Endothelial cell of umbilical vein (primary cell): ENCODE results near the gene ARFIP1. TPM values are rescaled to one million over a fixed set of nuclear protein-coding genes. Genes with fewer than 3 reads are reported as not detected.

Experiments used
- BruUV-seq: library from RNA; stranded (reverse); fragments of 400-500 nt; replicated peaks from 2 replicates; lab custom pipeline; 2021; lab: Mats Ljungman, UMichigan
- CTCF ChIA-PET: fragments of 300-600, 350-600 bp; sonication (Branson Sonifier 250); formaldehyde crosslinking; loops from one replicate; lab custom pipeline; 2021; ENCODE audit warnings: antibody characterized with exemption, inconsistent platforms; lab: Charles Lee
- POLR2A ChIA-PET: fragments of 300-600, 350-600 bp; sonication (Branson Sonifier 250); formaldehyde crosslinking; loops from one replicate; lab custom pipeline; 2021; ENCODE audit warnings: antibody characterized with exemption, inconsistent platforms; lab: Charles Lee
- DNase-seq: peaks from one replicate; pipeline ENCODE4 v3.0.0-alpha.2; 2011; ENCODE audit warnings: low read depth, low spot score
- FAIRE-seq: peaks from 2 replicates; lab custom pipeline; 2011; peaks lifted over from hg19 to GRCh38; lab: Jason Lieb, UNC
- H2AFZ ChIP-seq: 2 replicates; pipeline ENCODE4 v1.6.0; 2012; ENCODE audit warnings: low read depth, low read length, control low read depth, inconsistent platforms
- H3K27ac ChIP-seq: 2 replicates; pipeline ENCODE4 v1.5.1; 2011; ENCODE audit warnings: low read depth, mild to moderate bottlenecking, control low read depth, low read length, moderate library complexity; ENCODE audit not compliant: insufficient read depth
- H3K27me3 ChIP-seq, 2 experiments: 2 replicates each; pipeline versions ENCODE4 v1.6.0 to v1.6.1; 2011; ENCODE audit warnings: low read length in 2 of 2, mixed read lengths in 1 of 2; ENCODE audit not compliant: control insufficient read depth in 2 of 2, insufficient read depth in 2 of 2
- H3K36me3 ChIP-seq, 2 experiments: 2 replicates in 1 of 2; 3 replicates in 1 of 2; pipeline ENCODE4 v1.5.1; 2011; ENCODE audit warnings: low read length in 2 of 2, mild to moderate bottlenecking in 1 of 2, moderate library complexity in 1 of 2; ENCODE audit not compliant: control insufficient read depth in 2 of 2, insufficient read depth in 2 of 2; ENCODE audit errors: extremely low read depth in 1 of 2
- H3K4me1 ChIP-seq: 3 replicates; pipeline ENCODE4 v1.5.1; 2011; ENCODE audit warnings: mild to moderate bottlenecking, low read length; ENCODE audit not compliant: control insufficient read depth, insufficient read depth; ENCODE audit errors: extremely low read depth
- H3K4me2 ChIP-seq: 2 replicates; pipeline ENCODE4 v1.6.1; 2011; ENCODE audit warnings: low read length, control low read depth, mixed read lengths; ENCODE audit not compliant: insufficient read depth
- H3K4me3 ChIP-seq, 3 experiments: fragments of 200-600 bp in 1 of 3; sonication (generic), shearing (Covaris generic) in 1 of 3; replicated peaks in 1 of 3; 2 replicates each; pipeline ENCODE4 v1.5.1; 2011 to 2016; ENCODE audit warnings: control low read depth in 3 of 3, low read length in 3 of 3, mild to moderate bottlenecking in 2 of 3, inconsistent platforms in 1 of 3, low read depth in 1 of 3, moderate library complexity in 1 of 3; ENCODE audit not compliant: insufficient read depth in 1 of 3
- H3K79me2 ChIP-seq: 2 replicates; pipeline ENCODE4 v1.6.0; 2012; ENCODE audit warnings: low read length, inconsistent platforms; ENCODE audit not compliant: control insufficient read depth, insufficient read depth
- H3K9ac ChIP-seq: replicated peaks from 2 replicates; pipeline ENCODE3; 2011; ENCODE audit warnings: low read length, control low read depth; ENCODE audit not compliant: insufficient read depth; ENCODE audit errors: extremely low read depth
- H3K9me1 ChIP-seq: replicated peaks from 3 replicates; pipeline ENCODE4 v1.6.0; 2011; ENCODE audit warnings: mild to moderate bottlenecking, low read length; ENCODE audit not compliant: control insufficient read depth, insufficient read depth; ENCODE audit errors: extremely low read depth
- H3K9me3 ChIP-seq: replicated peaks from 2 replicates; pipeline ENCODE4 v1.5.1; 2012; ENCODE audit warnings: low read length, inconsistent platforms; ENCODE audit not compliant: control insufficient read depth, insufficient read depth
- H4K20me1 ChIP-seq: replicated peaks from 2 replicates; pipeline ENCODE3; 2011; ENCODE audit warnings: mild to moderate bottlenecking, low read length; ENCODE audit not compliant: control insufficient read depth, insufficient read depth; ENCODE audit errors: extremely low read depth
- CTCF ChIP-seq, 2 donors: IDR thresholded peaks; 1 replicate in 1 of 2; 2 replicates in 1 of 2; pipeline ENCODE4 v1.5.1; 2011; ENCODE audit warnings: low read length in 2 of 2, mild to moderate bottlenecking in 2 of 2, moderate library complexity in 2 of 2, control low read depth in 1 of 2, inconsistent platforms in 1 of 2, low read depth in 1 of 2; ENCODE audit not compliant: insufficient read depth in 1 of 2; ENCODE audit errors: extremely low read depth in 1 of 2
- EZH2 ChIP-seq: IDR thresholded peaks from 2 replicates; pipeline ENCODE4 v1.6.1; 2012; ENCODE audit warnings: borderline replicate concordance, low read depth, mild to moderate bottlenecking, moderate library complexity, low read length, inconsistent platforms; ENCODE audit not compliant: severe bottlenecking
- FOS ChIP-seq: IDR thresholded peaks from 2 replicates; pipeline ENCODE4 v1.6.1; 2011; ENCODE audit warnings: mild to moderate bottlenecking, low read length, moderate library complexity, borderline replicate concordance; ENCODE audit not compliant: insufficient read depth
- GATA2 ChIP-seq: IDR thresholded peaks from 2 replicates; pipeline ENCODE4 v1.7.0; 2011; ENCODE audit warnings: low read depth, mild to moderate bottlenecking, moderate library complexity, mixed read lengths, low read length; ENCODE audit not compliant: insufficient read length, insufficient read depth
- JUN ChIP-seq: IDR thresholded peaks from 2 replicates; pipeline ENCODE4 v1.6.1; 2011; ENCODE audit warnings: borderline replicate concordance, low read depth; ENCODE audit not compliant: insufficient read length, insufficient read depth
- MYC ChIP-seq: IDR thresholded peaks from one replicate; pipeline ENCODE4 v1.6.1; 2011; ENCODE audit warnings: mild to moderate bottlenecking, low read depth, low read length
- POLR2A ChIP-seq: IDR thresholded peaks from 2 replicates; pipeline ENCODE4 v1.6.1; 2012; ENCODE audit warnings: low read depth, mild to moderate bottlenecking, control low read depth, low read length
- POLR2AphosphoS5 ChIP-seq: IDR thresholded peaks from 2 replicates; pipeline ENCODE4 v1.6.1; 2012; ENCODE audit warnings: low read depth, mild to moderate bottlenecking, control low read depth, low read length, moderate library complexity; ENCODE audit not compliant: insufficient read depth
- dilution Hi-C: fragments of 300-500 bp; cut with MboI; formaldehyde crosslinking; loops from one replicate; pipeline ENCODE4 v1.15.0; 2019; ENCODE audit warnings: low sequenced_read_pairs; ENCODE audit not compliant: extremely low pct_ligation_motif_present
- intact Hi-C: fragments of 100-400 bp; cut with micrococcal nuclease; formaldehyde crosslinking; loops from one replicate; pipeline ENCODE4 v1.10.0; 2022
- polyA plus RNA-seq, 4 experiments: library from polyadenylated mRNA; depleted of rRNA in 3 of 4; stranded (reverse) in 3 of 4; unstranded in 1 of 4; fragments of >200 nt; gene quantifications; 2 replicates each; pipeline versions ENCODE4 v1.2.1 to v1.2.3, GENCODE V29; 2011 to 2012; ENCODE audit warnings: missing spikeins in 1 of 4
- total RNA-seq: library from RNA; stranded (reverse); gene quantifications from 2 replicates; pipeline ENCODE4 v1.2.3, GENCODE V29; 2021
- TF ChIP-seq, protein P1 (sequence below): IDR thresholded peaks from 2 replicates; pipeline ENCODE4 v1.6.1; 2011; ENCODE audit not compliant: insufficient read depth, insufficient read length

Gene ARFIP1
- total and polyA plus RNA-seq, 2 donors (not counting 3 experiments of a cell fraction or from before 2014, with no cell fraction given): 10.0 to 24.2 TPM

DNA sequence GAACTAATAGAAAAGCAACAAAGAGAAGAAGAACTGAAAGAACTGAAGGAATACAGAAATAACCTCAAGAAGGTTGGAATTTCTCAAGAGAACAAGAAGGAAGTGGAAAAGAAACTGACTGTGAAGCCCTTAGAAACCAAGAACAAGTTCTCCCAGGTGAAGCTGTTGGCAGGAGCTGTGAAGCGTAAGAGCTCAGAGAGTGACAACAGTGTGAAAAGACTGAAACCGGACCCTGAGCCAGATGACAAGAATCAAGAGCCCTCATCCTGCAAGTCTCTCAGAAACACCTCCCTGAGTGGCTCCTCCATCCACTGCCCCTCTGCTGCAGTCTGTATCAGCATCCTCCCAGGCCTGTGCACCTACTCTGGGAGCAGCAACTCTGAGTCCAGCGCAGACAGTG, 148.0 kb downstream of the ARFIP1 start:
- H4K20me1 ChIP-seq: no peaks in the 10 kb centered on the region

DNA sequence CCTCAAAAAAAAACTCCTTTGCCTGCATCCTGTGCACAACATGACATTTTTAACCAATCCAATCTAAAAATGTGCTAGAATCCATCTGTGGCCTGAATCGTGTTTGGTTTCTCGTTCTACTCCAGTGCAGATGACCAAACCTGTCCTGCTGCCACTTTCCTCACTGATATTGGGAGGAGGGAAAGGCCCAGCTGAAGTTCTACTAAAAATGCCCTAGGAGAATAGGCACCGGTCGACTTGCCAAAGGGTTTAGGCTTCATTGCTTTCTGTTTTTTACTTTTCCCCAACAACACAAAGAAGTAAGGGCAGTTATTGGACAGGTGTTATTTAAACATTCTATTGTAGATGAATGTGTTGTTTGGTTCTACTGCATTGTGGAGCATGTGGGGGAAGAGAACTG, 148.5 kb downstream of the ARFIP1 start:
- dilution Hi-C loops (no loop called here), intact Hi-C loops (no loop called here)
- no peak overlapping the region for H3K27ac ChIP-seq
- no peak overlapping the region for H3K9ac ChIP-seq
- no peaks in the 10 kb centered on the region for H3K9me3 ChIP-seq
- H3K27me3 ChIP-seq: peaks cover 0 to 2% of the 10 kb centered on the region in 2 experiments
- H2AFZ ChIP-seq: no peak overlapping the region
- H3K4me1 ChIP-seq: no peaks in the 10 kb centered on the region
- H3K4me2 ChIP-seq: no peak overlapping the region
- no peaks in the 10 kb centered on the region for H3K9me1 ChIP-seq
- H3K4me3 ChIP-seq: no peak overlapping the region
- no peak for TF ChIP-seq MYC
- no peak for TF ChIP-seq POLR2AphosphoS5
- TF ChIP-seq JUN: no peak
- TF ChIP-seq, protein P1, sequence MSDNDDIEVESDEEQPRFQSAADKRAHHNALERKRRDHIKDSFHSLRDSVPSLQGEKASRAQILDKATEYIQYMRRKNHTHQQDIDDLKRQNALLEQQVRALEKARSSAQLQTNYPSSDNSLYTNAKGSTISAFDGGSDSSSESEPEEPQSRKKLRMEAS: no peak
- no peak for TF ChIP-seq POLR2A
- no peak for TF ChIP-seq CTCF (IDR thresholded peaks at IDR 0.05; ENCODE audit: extremely low read depth in 1 of 2, insufficient read depth in 1 of 2, low read depth in 1 of 2, low read length in 2 of 2)
- no peak for TF ChIP-seq FOS
- TF ChIP-seq GATA2: no peak
- TF ChIP-seq EZH2: no peak
- POLR2A ChIA-PET: no interaction called here
- FAIRE-seq (no peak), DNase-seq (no peak)
- BruUV-seq: no TSS peak
- H4K20me1 ChIP-seq: no peaks in the 10 kb centered on the region
- no peaks in the 10 kb centered on the region for H3K79me2 ChIP-seq
- CTCF ChIA-PET: interaction anchor here (0.6 kb wide), 1 partner anchor 122 kb away, joined by 3 read pairs; no protein-coding TSS in a partner anchor
- H3K36me3 ChIP-seq: no peaks in the 10 kb centered on the region

More for the DNA sequence above, 148.0 kb downstream of the ARFIP1 start:
- DNase-seq (no peak), FAIRE-seq (no peak)
- Histone ChIP-seq H3K27ac (no peak overlapping the region), H3K36me3 (no peaks in the 10 kb centered on the region), H3K4me3 (no peak overlapping the region), H3K9ac (no peak overlapping the region), H3K79me2 (no peaks in the 10 kb centered on the region), H2AFZ (no peak overlapping the region), H3K9me1 (no peaks in the 10 kb centered on the region), H3K4me1 (no peaks in the 10 kb centered on the region), H3K4me2 (no peak overlapping the region), H3K27me3 (peaks cover 0 to 2% of the 10 kb centered on the region in 2 experiments), H3K9me3 (no peaks in the 10 kb centered on the region)
- dilution Hi-C loops: no loop called here
- TF ChIP-seq, protein P1: no peak
- ChIA-PET POLR2A (no interaction called here), CTCF (interaction anchor here (0.6 to 0.8 kb wide), 2 partner anchors 10 to 121 kb away, joined by 3 to 4 read pairs; no protein-coding TSS in a partner anchor)
- intact Hi-C loops: no loop called here
- no TSS peak for BruUV-seq
